NCI-H1436 treated with DMSO at 0.1 percent for 48 hours (cell line): Measurements from ENCODE around the gene NUSAP1.
"Not testable (repeated sequence)": the region's sequence is repeated elsewhere in the genome, so short reads cannot be mapped to it uniquely, and the experiment has no call there.

Source experiments
- DNase-seq: peaks from one replicate; lab custom pipeline; 2025; lab: John Stamatoyannopoulos, UW

NUSAP1 gene

GRCh38 chr15:41333026-41333562, 413 bp downstream of the NUSAP1 start:
- DNase-seq: no peak

- no peak for DNase-seq
Observed at GRCh38 chr15:41334293-41335120, 1.8 kb downstream of the NUSAP1 start.

- DNase-seq: no peak
Observed at GRCh38 chr15:41336549-41336948, 3.9 kb downstream of the NUSAP1 start.

- DNase-seq: no peak
Observed at GRCh38 chr15:41337047-41337446, 4.4 kb downstream of the NUSAP1 start.

GRCh38 chr15:41337631-41338522, 5.2 kb downstream of the NUSAP1 start:
- DNase-seq: no peak

- no peak for DNase-seq
Observed at GRCh38 chr15:41340189-41340695, 7.6 kb downstream of the NUSAP1 start.

GRCh38 chr15:41341519-41341918, 8.8 kb downstream of the NUSAP1 start:
- DNase-seq: no peak

- DNase-seq: no peak
Observed at GRCh38 chr15:41347236-41347635, 14.6 kb downstream of the NUSAP1 start.

- no peak for DNase-seq
Observed at GRCh38 chr15:41350057-41350717, 17.5 kb downstream of the NUSAP1 start.

- no peak for DNase-seq
Observed at GRCh38 chr15:41354371-41354770, 21.7 kb downstream of the NUSAP1 start.

- DNase-seq: no peak
Observed at GRCh38 chr15:41367418-41367817, 34.7 kb downstream of the NUSAP1 start.

GRCh38 chr15:41377978-41378377, 45.3 kb downstream of the NUSAP1 start:
- no peak for DNase-seq

- not testable (repeated sequence) for DNase-seq
Observed at GRCh38 chr15:41383974-41384749, 51.5 kb downstream of the NUSAP1 start.

- DNase-seq: no peak
Observed at GRCh38 chr15:41387646-41388045, 55.0 kb downstream of the NUSAP1 start.

GRCh38 chr15:41392659-41393058, 60.0 kb downstream of the NUSAP1 start:
- no peak for DNase-seq

GRCh38 chr15:41394924-41395323, 62.2 kb downstream of the NUSAP1 start:
- no peak for DNase-seq

GRCh38 chr15:41396111-41396510, 63.4 kb downstream of the NUSAP1 start:
- no peak for DNase-seq

GRCh38 chr15:41401904-41402267, 69.2 kb downstream of the NUSAP1 start:
- no peak for DNase-seq

- no peak for DNase-seq
Observed at GRCh38 chr15:41407341-41407740, 74.7 kb downstream of the NUSAP1 start.

GRCh38 chr15:41408234-41408641, 75.6 kb downstream of the NUSAP1 start:
- no peak for DNase-seq

- DNase-seq: no peak
Observed at GRCh38 chr15:41411031-41411430, 78.3 kb downstream of the NUSAP1 start.
